Activated T-cell treated with anti-CD3 and anti-CD28 coated beads, Interleukin-2, amount 50 U/mL, for 4 hours (primary cell): ENCODE measurements around the gene SMAD7. TPM values are rescaled to one million over a fixed set of nuclear protein-coding genes. Genes with fewer than 3 reads are reported as not detected.

Experiments used
- ATAC-seq, 2 donors: fragments of 200-7000 bp; cut with Tn5 transposase; one replicate each; pipeline ENCODE4 v1.10.0; 2021
- DNase-seq: peaks from one replicate; pipeline ENCODE4 v3.0.0-alpha.2; 2020
- H3K27me3 Mint-ChIP-seq: one replicate; pipeline ENCODE4 v1.8.0; 2021; ENCODE audit warnings: low read depth, mixed read lengths
- H3K36me3 Mint-ChIP-seq: one replicate; pipeline ENCODE4 v1.8.0; 2022; ENCODE audit warnings: mixed read lengths; ENCODE audit not compliant: insufficient read depth
- H3K4me1 Mint-ChIP-seq: one replicate; pipeline ENCODE4 v1.8.0; 2021; ENCODE audit warnings: low read depth, mixed read lengths
- H3K4me3 Mint-ChIP-seq: one replicate; pipeline ENCODE4 v1.8.0; 2021; ENCODE audit warnings: mild to moderate bottlenecking, moderate library complexity, mixed read lengths
- H3K9me3 Mint-ChIP-seq: one replicate; pipeline ENCODE4 v1.8.0; 2021; ENCODE audit warnings: mixed read lengths
- total RNA-seq, 3 donors: library from RNA; stranded (reverse); gene quantifications; one replicate each; pipeline ENCODE4 v1.2.1, GENCODE V29; 2021

Gene SMAD7
- total RNA-seq, 3 donors from 2014 or later, result 8.0 to 13.6 (median 9.6) TPM

DNA sequence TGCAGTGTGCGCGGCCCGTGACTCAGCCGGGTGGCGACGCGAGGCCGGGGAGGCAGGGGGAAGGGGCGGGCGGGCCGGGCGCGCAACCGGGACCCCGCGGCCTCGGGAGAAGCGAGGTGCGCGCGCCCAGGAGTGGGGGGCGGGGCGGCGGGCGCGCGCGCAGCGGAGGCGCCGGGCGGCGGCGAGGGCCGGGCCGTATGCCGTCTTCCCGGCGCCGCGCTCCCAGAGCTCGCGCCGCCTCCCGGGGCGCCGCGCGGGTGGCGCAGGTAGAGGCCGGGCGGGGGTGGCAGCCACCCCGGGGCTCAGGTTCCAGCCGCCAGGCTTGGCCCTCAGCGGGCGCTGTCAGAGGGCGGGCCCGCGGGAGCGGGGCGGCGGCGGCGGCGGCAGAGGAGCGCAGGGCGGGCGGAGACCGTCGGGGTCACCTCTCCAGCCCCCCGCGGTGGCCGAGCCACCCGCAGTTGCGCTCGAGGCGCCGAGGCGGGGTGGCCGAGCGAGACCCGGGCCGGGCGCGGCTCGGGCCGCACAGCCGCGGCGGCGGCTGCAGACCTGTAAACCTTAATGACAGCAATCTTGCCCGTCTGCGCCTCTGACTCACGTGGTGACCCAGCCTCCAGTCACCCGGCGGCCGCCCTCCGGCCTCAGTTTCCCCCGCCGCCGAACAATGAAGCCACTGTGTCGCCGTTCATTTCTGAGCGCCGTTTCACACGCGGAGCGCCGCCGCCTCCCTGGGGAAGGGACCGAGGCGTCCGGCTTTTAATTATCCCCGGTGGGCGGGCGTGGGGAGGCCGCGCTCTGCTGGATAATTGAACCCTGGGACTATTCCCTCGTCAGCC, 25.3 kb upstream of the SMAD7 start:
- Mint-ChIP-seq H3K9me3 (no peaks in the 10 kb centered on the region), H3K36me3 (no peaks in the 10 kb centered on the region), H3K4me3 (peak overlapping the region; percentile 76), H3K4me1 (peaks cover 9% of the 10 kb centered on the region), H3K27me3 (peaks cover 16% of the 10 kb centered on the region)
- ATAC-seq (peak; percentile 89 to 90), DNase-seq (peak; percentile 57)

DNA sequence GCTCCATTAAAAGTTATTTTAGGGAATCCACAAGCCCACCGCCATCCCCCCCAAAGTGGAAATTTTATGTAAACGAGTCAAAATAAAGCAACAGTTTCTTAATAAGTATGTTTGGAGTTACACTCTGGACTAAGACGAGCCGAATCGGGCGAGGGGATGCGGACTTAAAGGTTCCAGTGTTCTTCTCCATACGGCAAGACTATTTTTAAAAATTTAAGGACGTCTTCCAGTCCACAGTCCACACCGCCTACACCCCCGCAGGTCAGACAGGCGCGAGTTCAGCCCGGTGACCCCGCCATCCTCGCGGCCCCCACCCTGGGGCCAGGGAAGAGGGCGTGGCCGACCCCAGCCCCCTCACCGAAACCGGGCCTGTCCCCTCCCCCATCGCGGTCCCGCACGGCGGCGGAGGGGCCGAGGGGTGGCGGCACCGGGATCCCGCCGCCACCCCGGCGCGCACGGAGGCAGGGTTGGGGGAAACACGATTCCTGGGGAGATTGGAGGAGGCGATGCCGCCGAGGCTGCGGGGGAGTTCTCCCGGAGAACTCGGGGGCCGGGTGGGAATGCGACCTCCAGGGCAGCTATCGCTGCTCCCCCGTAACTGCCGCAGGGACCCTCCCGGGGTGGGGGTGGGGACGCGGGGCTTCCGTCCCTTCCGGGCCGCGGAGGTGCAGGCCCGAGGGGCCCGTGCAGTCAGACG, 24.5 kb upstream of the SMAD7 start:
- H3K36me3 Mint-ChIP-seq, result no peaks in the 10 kb centered on the region

DNA sequence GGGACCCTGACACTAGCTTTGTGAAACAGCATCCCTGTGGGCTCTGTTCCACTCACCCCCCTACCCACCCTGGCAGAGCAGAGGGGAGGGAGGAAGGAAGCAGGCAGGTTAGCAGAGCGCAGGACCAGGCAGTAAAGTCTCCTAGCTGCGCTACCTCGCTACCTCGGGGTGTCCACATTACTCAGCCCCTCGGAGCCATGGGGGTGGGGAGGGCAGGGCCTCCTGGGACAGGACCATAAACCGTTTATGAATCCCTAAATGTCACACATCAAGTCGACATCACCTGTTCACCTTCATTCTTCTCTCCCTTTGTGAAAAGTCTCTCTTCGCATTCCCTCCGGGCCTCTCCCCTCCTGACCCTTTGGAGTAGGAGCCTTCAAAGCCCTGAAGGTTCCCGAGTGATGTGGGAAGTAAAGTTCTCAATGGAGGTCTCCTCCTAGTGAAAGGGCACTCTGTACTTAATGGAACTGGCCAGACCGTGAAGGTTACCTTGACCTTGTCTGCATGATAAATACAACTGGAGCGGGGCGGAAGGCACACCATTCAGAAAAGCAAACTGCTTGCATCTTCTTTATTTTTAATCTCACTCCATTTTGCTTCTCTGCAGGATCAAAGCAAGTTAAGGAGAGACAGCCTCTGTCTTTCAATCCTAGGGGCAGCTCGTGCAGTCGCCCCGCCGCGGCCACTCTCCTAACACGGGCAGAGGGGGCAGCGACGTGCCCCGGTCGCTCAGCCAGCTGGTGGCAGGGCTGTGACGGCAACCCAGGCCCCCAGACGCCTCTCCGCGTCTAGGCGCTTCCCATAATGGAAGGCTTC, 23.7 kb upstream of the SMAD7 start:
- Mint-ChIP-seq H3K4me3 (peak overlapping the region; percentile 74), H3K36me3 (no peaks in the 10 kb centered on the region), H3K9me3 (no peaks in the 10 kb centered on the region), H3K27me3 (peaks cover 16% of the 10 kb centered on the region), H3K4me1 (peaks cover 9% of the 10 kb centered on the region)
- ATAC-seq (no peak), DNase-seq (no peak)

More for the DNA sequence above, 24.5 kb upstream of the SMAD7 start:
- ATAC-seq (peak; percentile 8), DNase-seq (no peak)
- Mint-ChIP-seq H3K9me3 (no peaks in the 10 kb centered on the region), H3K27me3 (peaks cover 16% of the 10 kb centered on the region), H3K4me3 (peak overlapping the region; percentile 74), H3K4me1 (peaks cover 9% of the 10 kb centered on the region)

- ATAC-seq (no peak), DNase-seq (no peak)
- no peaks in the 10 kb centered on the region for H3K9me3 Mint-ChIP-seq
- no peaks in the 10 kb centered on the region for H3K36me3 Mint-ChIP-seq
- no peak overlapping the region for H3K4me3 Mint-ChIP-seq
- H3K4me1 Mint-ChIP-seq, result peaks cover 9% of the 10 kb centered on the region
- peaks cover 16% of the 10 kb centered on the region for H3K27me3 Mint-ChIP-seq
Measured at GRCh38 chr18:48973731-48974130, 23.0 kb upstream of the SMAD7 start.

DNA sequence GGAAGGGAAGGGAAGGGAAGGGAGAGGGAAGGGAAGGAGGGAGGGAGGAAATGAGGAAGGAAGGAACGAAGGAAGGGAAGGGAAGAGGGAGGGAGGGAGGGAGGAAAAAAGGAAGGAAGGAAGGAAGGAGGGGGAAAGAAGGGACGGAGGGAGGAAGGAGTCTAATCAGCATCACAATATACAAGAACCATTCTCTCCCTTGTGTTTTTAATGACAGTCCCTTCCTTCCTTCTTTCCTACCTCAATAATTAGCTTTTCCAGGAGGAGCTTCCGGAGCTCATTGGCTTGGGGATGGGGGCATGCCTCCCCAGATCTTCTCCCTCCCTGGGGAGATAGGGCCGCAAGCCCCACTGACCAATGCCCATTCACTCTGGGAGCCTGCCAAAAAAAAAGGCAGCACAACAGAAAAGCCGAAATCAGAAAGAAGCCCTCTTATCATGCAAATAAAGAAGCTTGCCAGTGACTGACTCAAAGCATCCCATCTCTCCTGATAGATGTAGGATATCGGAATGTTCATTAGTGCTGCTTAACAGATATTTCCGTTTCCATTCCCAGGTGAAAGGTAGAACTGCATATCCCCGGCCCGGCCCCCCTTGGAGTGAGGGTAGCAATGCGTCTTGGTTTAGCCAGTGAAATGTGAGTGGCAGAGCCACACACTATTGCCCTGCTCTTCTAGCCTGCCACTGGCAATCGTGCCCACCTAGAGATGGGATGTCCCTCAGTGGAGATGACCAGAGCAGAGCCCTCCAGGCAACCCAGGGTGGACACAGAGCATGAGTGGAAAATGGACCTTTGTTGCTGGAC, 17.8 kb upstream of the SMAD7 start:
- H3K4me1 Mint-ChIP-seq, result no peaks in the 10 kb centered on the region

DNA sequence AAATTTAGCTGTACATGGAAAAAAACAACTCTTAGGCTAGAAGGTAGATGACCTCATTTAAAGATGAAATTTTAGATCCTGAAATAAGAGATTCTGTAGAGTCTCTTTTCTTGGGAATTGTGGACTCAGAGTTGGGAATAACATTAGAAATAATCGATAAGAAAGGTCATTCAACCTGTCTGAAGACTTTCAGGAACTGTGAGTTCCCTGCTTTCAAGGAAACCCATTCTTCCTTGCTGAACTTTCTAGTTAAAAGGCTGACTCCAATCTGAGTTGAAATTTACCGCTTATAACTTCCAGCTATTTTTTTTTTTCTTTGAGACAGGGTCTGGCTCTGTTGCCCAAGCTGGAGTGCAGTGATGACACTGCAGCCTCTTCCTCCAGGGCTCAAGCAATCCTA, 16.8 kb upstream of the SMAD7 start:
- no peak for ATAC-seq

More for the DNA sequence above, 17.8 kb upstream of the SMAD7 start:
- no peaks in the 10 kb centered on the region for H3K9me3 Mint-ChIP-seq
- no peaks in the 10 kb centered on the region for H3K27me3 Mint-ChIP-seq
- DNase-seq, result no peak
- no peaks in the 10 kb centered on the region for H3K36me3 Mint-ChIP-seq
- H3K4me3 Mint-ChIP-seq, result no peak overlapping the region
- no peak for ATAC-seq

DNA sequence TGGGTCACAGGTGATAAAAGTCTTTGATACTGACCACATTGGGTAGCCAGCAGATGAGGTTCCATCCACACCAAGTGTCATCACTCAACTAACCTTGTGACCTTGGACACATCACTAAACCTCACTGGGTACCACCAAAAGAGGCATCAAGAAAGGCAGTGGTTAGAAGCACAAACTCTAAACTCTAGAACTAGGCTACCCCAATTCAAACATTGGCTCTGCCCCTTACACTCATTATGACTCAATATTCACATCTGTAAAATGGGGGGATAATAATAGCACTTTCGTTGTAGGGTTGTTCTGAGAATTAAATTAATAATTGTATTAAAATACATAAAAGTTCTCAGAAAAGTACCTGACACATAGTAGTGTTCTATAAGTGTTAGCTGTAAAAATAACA, 15.8 kb upstream of the SMAD7 start:
- Mint-ChIP-seq H3K9me3 (no peaks in the 10 kb centered on the region), H3K4me3 (no peak overlapping the region), H3K27me3 (peaks cover under 1% of the 10 kb centered on the region), H3K36me3 (no peaks in the 10 kb centered on the region), H3K4me1 (peaks cover 12% of the 10 kb centered on the region)
- no peak for DNase-seq
- no peak for ATAC-seq

More for the DNA sequence above, 16.8 kb upstream of the SMAD7 start:
- no peak for DNase-seq
- Mint-ChIP-seq H3K9me3 (no peaks in the 10 kb centered on the region), H3K36me3 (no peaks in the 10 kb centered on the region), H3K4me3 (no peak overlapping the region), H3K27me3 (no peaks in the 10 kb centered on the region), H3K4me1 (peaks cover 8% of the 10 kb centered on the region)

- DNase-seq (no peak), ATAC-seq (no peak)
- Mint-ChIP-seq H3K9me3 (no peaks in the 10 kb centered on the region), H3K36me3 (no peaks in the 10 kb centered on the region), H3K27me3 (peaks cover 3% of the 10 kb centered on the region), H3K4me3 (no peak overlapping the region), H3K4me1 (peaks cover 12% of the 10 kb centered on the region)
Measured at GRCh38 chr18:48963586-48964470, 13.1 kb upstream of the SMAD7 start.

DNA sequence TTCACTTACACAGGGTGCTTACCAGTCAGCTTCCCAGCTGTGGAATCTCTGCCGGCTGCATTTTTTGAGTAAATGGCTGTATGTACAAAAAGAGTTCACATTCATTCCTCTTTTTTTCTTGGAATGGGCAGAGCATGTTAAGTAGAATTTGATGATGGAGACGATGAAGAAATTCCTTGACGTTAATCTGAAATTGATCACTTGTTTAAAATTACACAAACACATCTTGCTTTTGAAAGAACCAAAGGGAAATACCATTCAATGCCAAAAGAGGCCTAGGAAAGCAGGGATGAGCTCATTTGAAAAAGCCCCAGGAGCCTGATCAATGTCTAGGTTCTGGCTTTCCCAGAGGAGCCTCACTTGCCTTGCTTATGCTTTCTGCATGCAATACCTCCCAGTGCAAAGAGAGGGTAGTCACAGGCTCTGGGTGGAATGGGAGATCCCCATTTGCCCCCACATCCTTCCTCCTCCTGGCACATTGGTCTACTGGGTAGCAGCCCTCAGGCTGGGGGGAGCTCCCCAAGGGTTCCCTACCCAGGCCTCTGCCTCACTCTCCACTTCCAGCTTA, 12.3 kb upstream of the SMAD7 start:
- H3K36me3 Mint-ChIP-seq, result no peaks in the 10 kb centered on the region
- no peak overlapping the region for H3K4me3 Mint-ChIP-seq
- H3K9me3 Mint-ChIP-seq, result no peaks in the 10 kb centered on the region
- ATAC-seq (no peak), DNase-seq (no peak)
- peaks cover 12% of the 10 kb centered on the region for H3K4me1 Mint-ChIP-seq
- peaks cover 3% of the 10 kb centered on the region for H3K27me3 Mint-ChIP-seq

DNA sequence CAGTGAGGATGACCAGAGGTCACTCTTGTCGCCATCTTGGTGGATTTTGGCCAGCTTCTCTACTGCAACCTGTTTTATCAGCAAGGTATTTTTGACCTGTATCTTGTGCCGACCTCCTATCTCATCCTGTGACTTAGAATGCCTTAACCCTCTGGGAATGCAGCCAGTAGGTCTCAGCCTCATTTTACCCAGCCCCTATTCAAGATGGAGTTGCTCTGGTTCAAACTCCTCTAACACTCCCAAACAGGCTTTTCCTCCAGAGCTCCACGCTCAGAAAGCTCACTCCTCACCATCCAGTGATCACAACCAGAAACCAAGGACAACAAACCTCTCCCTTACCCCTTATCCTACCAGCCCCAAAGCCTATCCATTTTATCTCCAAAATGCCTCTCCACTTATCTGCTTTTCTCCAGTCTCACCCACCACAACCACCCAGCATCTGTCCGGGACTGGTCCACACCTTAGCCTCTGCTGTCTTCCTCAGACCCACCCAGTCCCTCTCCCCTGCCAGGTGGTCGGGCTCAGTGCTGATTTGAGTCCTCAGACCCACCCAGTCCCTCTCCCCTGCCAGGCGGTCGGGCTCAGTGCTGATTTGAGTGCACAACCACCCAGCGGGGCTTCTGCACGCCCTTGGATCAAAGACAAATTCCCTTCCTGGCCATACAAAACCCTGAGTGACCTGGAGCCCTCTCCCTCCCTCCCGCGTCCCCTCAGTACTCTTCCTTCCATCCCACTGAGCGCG, 11.7 kb upstream of the SMAD7 start:
- DNase-seq (no peak), ATAC-seq (no peak)
- Mint-ChIP-seq H3K4me1 (peaks cover 12% of the 10 kb centered on the region), H3K4me3 (no peak overlapping the region), H3K27me3 (peaks cover 3% of the 10 kb centered on the region), H3K9me3 (no peaks in the 10 kb centered on the region), H3K36me3 (no peaks in the 10 kb centered on the region)

- DNase-seq (no peak), ATAC-seq (no peak)
- Mint-ChIP-seq H3K9me3 (no peaks in the 10 kb centered on the region), H3K27me3 (peaks cover 3% of the 10 kb centered on the region), H3K36me3 (no peaks in the 10 kb centered on the region), H3K4me3 (no peak overlapping the region), H3K4me1 (peaks cover 12% of the 10 kb centered on the region)
Measured at GRCh38 chr18:48961547-48961946, 10.8 kb upstream of the SMAD7 start.
